OCI-LY7 (cell line): ENCODE measurements around the gene KCNIP3. TPM values are rescaled to one million over a fixed set of nuclear protein-coding genes. Genes with fewer than 3 reads are reported as not detected.

ENCODE experiments used
- BruUV-seq: library from RNA; stranded (reverse); fragments of 400-500 nt; replicated peaks from 2 replicates; lab custom pipeline; 2021; lab: Mats Ljungman, UMichigan
- CTCF ChIA-PET: fragments of 300-600 bp; sonication (Branson Sonifier 250); formaldehyde crosslinking; loops from one replicate; lab custom pipeline; 2022; ENCODE audit warnings: antibody characterized with exemption; ENCODE audit not compliant: unreplicated experiment; lab: Charles Lee
- POLR2A ChIA-PET: fragments of 300-600 bp; sonication (Branson Sonifier 250); formaldehyde crosslinking; loops from one replicate; lab custom pipeline; 2022; ENCODE audit warnings: antibody characterized with exemption; lab: Charles Lee
- DNase-seq: peaks from one replicate; pipeline ENCODE4 v3.0.0-alpha.2; 2015; ENCODE audit warnings: low spot score
- H2AFZ ChIP-seq: fragments of 200-600 bp; sonication (generic), shearing (Covaris generic); 2 replicates; pipeline ENCODE4 v1.6.1; 2014; ENCODE audit warnings: mild to moderate bottlenecking, antibody characterized with exemption, low read length, moderate library complexity
- H3K27ac ChIP-seq: fragments of 200-600 bp; sonication (generic); 2 replicates; pipeline ENCODE4 v1.5.1; 2014; ENCODE audit warnings: mixed run types, low read depth, mild to moderate bottlenecking, moderate library complexity, low read length, inconsistent platforms; ENCODE audit not compliant: poor library complexity, severe bottlenecking
- H3K36me3 ChIP-seq: fragments of 200-600 bp; sonication (generic); 2 replicates; pipeline ENCODE4 v1.6.1; 2014; ENCODE audit warnings: mild to moderate bottlenecking, antibody characterized with exemption, low read length, moderate library complexity, mixed read lengths; ENCODE audit not compliant: insufficient read depth
- H3K4me1 ChIP-seq: fragments of 200-600 bp; sonication (generic); 2 replicates; pipeline ENCODE4 v1.5.1; 2014; ENCODE audit warnings: mild to moderate bottlenecking, low read length; ENCODE audit not compliant: insufficient read depth, poor library complexity, severe bottlenecking
- H3K4me2 ChIP-seq: fragments of 200-600 bp; sonication (generic); 2 replicates; pipeline ENCODE4 v1.6.1; 2014; ENCODE audit warnings: mild to moderate bottlenecking, low read length
- H3K4me3 ChIP-seq: fragments of 200-600 bp; sonication (generic); 2 replicates; pipeline ENCODE4 v1.5.1; 2014; ENCODE audit warnings: mild to moderate bottlenecking, low read depth, low read length; ENCODE audit not compliant: poor library complexity, severe bottlenecking
- H3K79me2 ChIP-seq: fragments of 200-600 bp; sonication (generic); 2 replicates; pipeline ENCODE4 v1.6.1; 2016; ENCODE audit warnings: low read depth, mild to moderate bottlenecking, low read length, moderate library complexity, mixed read lengths; ENCODE audit not compliant: insufficient read depth
- H3K9me2 ChIP-seq: fragments of 200-600 bp; sonication (generic); 2 replicates; pipeline ENCODE4 v1.6.1; 2016; ENCODE audit warnings: mild to moderate bottlenecking, low read length, mixed read lengths; ENCODE audit not compliant: insufficient read depth
- H3K9me3 ChIP-seq: fragments of 200-600 bp; sonication (generic); 2 replicates; pipeline ENCODE4 v1.6.1; 2014; ENCODE audit warnings: mild to moderate bottlenecking, mixed run types, low read length, mixed read lengths
- H4K20me1 ChIP-seq: fragments of 200-600 bp; sonication (generic); 2 replicates; pipeline ENCODE4 v1.6.1; 2014; ENCODE audit warnings: mild to moderate bottlenecking, antibody characterized with exemption, low read length, moderate library complexity, mixed read lengths; ENCODE audit not compliant: insufficient read depth
- EZH2phosphoT487 ChIP-seq: fragments of 200-600 bp; sonication (generic); IDR thresholded peaks from 2 replicates; pipeline ENCODE4 v1.6.1; 2018; ENCODE audit warnings: low read depth, borderline replicate concordance, mild to moderate bottlenecking, mixed run types, antibody characterized with exemption, low read length, moderate library complexity, mixed read lengths
- intact Hi-C: fragments of 100-400 bp; cut with micrococcal nuclease; formaldehyde crosslinking; loops from one replicate; pipeline ENCODE4 v1.10.0; 2022; ENCODE audit not compliant: unreplicated experiment
- total RNA-seq, 2 experiments: library from RNA; depleted of rRNA in 1 of 2; stranded (reverse); fragments of >200 nt in 1 of 2; shearing (Covaris generic) in 1 of 2; gene quantifications; 2 replicates each; pipeline ENCODE4 v1.2.3, GENCODE V29; 2014 to 2022
- TF ChIP-seq, protein P1 (sequence below): fragments of 200-600 bp; sonication (generic); conservative IDR thresholded peaks from 2 replicates; pipeline ENCODE4 v1.5.1; 2014; ENCODE audit warnings: mild to moderate bottlenecking, antibody characterized with exemption, low read length, moderate library complexity, mixed read lengths

The KCNIP3 gene
- total RNA-seq, 2 experiments from 2014 or later = not detected

DNA sequence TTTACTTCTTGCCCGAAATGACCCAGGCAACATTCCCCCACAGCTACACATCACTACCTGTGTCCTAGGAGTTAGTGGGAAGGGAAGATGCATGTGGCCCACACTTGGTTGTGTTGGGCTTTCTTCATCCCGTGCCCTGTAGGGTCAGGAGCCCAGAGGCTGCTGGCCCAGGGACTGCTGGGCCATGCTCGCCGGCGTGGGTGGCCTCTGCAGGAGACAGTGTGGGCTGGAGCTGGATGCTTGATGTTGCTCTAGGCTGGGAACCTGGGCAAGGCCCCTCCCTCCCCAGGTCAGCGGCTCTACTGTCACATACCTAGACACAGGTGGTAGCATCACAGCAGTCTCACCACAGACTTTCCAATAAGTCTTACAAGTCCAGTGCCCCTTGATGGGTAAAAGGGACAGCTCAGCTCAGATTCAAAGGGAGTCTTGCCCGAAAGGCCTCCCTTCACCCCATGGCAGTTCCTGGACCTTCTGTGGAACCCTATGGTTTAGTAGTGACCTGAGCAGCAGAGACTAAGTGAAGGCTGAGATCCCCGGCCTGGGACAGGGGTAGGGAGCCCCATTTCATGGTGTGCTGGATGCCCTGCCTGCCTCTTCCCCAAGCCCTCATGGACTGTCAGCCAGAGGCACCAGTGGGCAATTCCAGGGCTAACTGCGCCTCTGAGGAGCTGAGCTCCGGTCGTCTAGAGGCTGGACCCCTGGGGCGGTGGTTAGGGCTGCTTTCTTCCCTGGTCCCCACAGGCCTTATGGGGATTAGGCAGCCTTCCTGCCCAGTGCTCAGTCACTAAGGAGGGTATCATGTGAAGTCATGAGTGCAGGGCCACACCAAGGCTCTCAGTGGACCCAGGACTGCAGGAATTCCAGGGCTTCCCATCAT is 59.9 kb downstream of the KCNIP3 start:
- no peak for TF ChIP-seq EZH2phosphoT487
- TF ChIP-seq, protein P1, sequence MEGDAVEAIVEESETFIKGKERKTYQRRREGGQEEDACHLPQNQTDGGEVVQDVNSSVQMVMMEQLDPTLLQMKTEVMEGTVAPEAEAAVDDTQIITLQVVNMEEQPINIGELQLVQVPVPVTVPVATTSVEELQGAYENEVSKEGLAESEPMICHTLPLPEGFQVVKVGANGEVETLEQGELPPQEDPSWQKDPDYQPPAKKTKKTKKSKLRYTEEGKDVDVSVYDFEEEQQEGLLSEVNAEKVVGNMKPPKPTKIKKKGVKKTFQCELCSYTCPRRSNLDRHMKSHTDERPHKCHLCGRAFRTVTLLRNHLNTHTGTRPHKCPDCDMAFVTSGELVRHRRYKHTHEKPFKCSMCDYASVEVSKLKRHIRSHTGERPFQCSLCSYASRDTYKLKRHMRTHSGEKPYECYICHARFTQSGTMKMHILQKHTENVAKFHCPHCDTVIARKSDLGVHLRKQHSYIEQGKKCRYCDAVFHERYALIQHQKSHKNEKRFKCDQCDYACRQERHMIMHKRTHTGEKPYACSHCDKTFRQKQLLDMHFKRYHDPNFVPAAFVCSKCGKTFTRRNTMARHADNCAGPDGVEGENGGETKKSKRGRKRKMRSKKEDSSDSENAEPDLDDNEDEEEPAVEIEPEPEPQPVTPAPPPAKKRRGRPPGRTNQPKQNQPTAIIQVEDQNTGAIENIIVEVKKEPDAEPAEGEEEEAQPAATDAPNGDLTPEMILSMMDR = no peak
- CTCF ChIA-PET = no interaction called here
- intact Hi-C loops = no loop called here
- DNase-seq = no peak
- Histone ChIP-seq H3K27ac (no peak overlapping the region), H3K4me2 (no peak overlapping the region), H3K9me2 (no peaks in the 10 kb centered on the region), H3K4me3 (no peak overlapping the region), H2AFZ (no peak overlapping the region), H3K4me1 (no peaks in the 10 kb centered on the region), H3K9me3 (no peaks in the 10 kb centered on the region), H3K79me2 (no peaks in the 10 kb centered on the region), H4K20me1 (no peaks in the 10 kb centered on the region), H3K36me3 (no peaks in the 10 kb centered on the region)
- BruUV-seq = no TSS peak
- POLR2A ChIA-PET = no interaction called here

DNA sequence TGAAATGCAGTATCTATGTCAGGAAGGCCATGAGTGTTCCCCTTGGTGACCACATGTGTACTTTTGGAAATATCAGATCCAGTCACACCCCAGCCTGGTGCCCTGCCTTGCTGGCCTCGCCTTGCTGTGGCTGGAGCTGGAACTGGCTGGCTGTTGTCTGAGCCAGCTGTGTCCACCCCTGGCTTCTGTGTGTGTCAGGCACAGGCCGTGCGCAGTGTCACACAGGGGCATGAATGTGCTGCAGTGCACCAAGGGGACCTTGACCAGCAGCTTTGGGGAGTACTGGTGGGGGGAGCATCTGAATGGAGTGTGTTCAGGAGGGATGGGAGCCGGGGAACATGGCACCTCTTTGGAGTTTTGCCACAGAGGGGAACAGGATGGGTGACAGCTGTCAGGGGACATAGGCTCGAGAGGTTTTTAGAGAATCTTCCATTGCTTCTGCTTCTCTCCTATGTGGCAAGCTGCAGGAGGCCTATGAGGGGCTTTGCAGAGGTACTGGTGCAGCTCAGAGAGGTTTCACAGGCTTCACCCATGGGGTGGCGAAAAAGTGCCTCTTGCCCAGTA is 60.7 kb downstream of the KCNIP3 start:
- no peaks in the 10 kb centered on the region for H3K36me3 ChIP-seq
- ChIA-PET POLR2A (no interaction called here), CTCF (no interaction called here)
- H2AFZ ChIP-seq = no peak overlapping the region
- H4K20me1 ChIP-seq = no peaks in the 10 kb centered on the region
- no TSS peak for BruUV-seq
- H3K4me3 ChIP-seq = no peak overlapping the region
- intact Hi-C loops = no loop called here
- no peaks in the 10 kb centered on the region for H3K79me2 ChIP-seq
- DNase-seq = no peak
- H3K4me1 ChIP-seq = no peaks in the 10 kb centered on the region
- H3K4me2 ChIP-seq = no peak overlapping the region
- TF ChIP-seq, protein P1 = no peak
- no peak for TF ChIP-seq EZH2phosphoT487
- no peaks in the 10 kb centered on the region for H3K9me2 ChIP-seq
- H3K9me3 ChIP-seq = no peaks in the 10 kb centered on the region
- H3K27ac ChIP-seq = no peak overlapping the region

DNA sequence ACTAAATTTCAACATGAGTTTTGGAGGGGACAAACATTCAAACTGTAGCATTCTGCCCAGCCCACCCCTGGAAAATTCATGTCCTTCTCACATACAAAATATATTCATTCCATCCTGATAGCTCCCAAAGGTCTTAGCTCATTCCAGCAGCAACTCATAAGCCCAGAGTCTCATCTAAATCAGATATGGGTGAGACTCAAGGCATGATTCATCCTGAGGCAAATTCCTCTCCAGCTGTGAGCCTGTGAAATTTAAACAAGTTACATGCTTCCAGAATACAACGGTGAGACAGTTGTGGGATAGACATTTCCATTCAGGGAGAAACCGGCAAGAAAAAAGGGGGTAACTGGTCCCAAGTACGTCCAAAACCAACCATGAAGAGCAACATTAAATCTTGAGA is 61.9 kb downstream of the KCNIP3 start:
- no TSS peak for BruUV-seq
- H3K4me1 ChIP-seq = no peaks in the 10 kb centered on the region
- H3K36me3 ChIP-seq = no peaks in the 10 kb centered on the region
- no peak overlapping the region for H2AFZ ChIP-seq
- no peaks in the 10 kb centered on the region for H3K79me2 ChIP-seq
- ChIA-PET POLR2A (no interaction called here), CTCF (no interaction called here)
- H3K27ac ChIP-seq = no peak overlapping the region
- no peak for DNase-seq
- H3K9me3 ChIP-seq = no peaks in the 10 kb centered on the region
- TF ChIP-seq EZH2phosphoT487 = no peak
- TF ChIP-seq, protein P1 = no peak
- intact Hi-C loops = no loop called here
- H3K9me2 ChIP-seq = no peaks in the 10 kb centered on the region
- no peak overlapping the region for H3K4me3 ChIP-seq
- no peaks in the 10 kb centered on the region for H4K20me1 ChIP-seq
- H3K4me2 ChIP-seq = no peak overlapping the region
